ENCODE results near the gene INHBA.
A peak's percentile ranks its signal among the peaks of the same experiment; 100 is the strongest.

Gene INHBA

GRCh38 chr7:41698726-41699125, 4.2 kb downstream of the INHBA start:
- DNase-seq (ENCODE audit: low read depth), result no peak
- no peak overlapping the region for H3K4me3 ChIP-seq (ENCODE audit: low read depth, low read length)
- no peak for TF ChIP-seq CTCF (IDR thresholded peaks at IDR 0.05; ENCODE audit: insufficient read depth, low read depth, low read length, missing control alignments)

GRCh38 chr7:41698114-41698513, 4.8 kb downstream of the INHBA start:
- no peak for DNase-seq (ENCODE audit: low read depth)
- no peak for TF ChIP-seq CTCF (IDR thresholded peaks at IDR 0.05; ENCODE audit: insufficient read depth, low read depth, low read length, missing control alignments)
- no peak overlapping the region for H3K4me3 ChIP-seq (ENCODE audit: low read depth, low read length)

- no peak overlapping the region for H3K4me3 ChIP-seq (ENCODE audit: low read depth, low read length)
- peak; percentile 38 for DNase-seq (ENCODE audit: low read depth)
- peak; percentile 48 for TF ChIP-seq CTCF (IDR thresholded peaks at IDR 0.05; ENCODE audit: insufficient read depth, low read depth, low read length, missing control alignments)
These were observed 6.5 kb downstream of the INHBA start for GRCh38 chr7:41696323-41696916.

GRCh38 chr7:41695661-41696322, 7.1 kb downstream of the INHBA start:
- H3K4me3 ChIP-seq (ENCODE audit: low read depth, low read length), result no peak overlapping the region
- no peak for TF ChIP-seq CTCF (IDR thresholded peaks at IDR 0.05; ENCODE audit: insufficient read depth, low read depth, low read length, missing control alignments)
- no peak for DNase-seq (ENCODE audit: low read depth)

GRCh38 chr7:41694495-41694894, 8.4 kb downstream of the INHBA start:
- no peak overlapping the region for H3K4me3 ChIP-seq (ENCODE audit: low read depth, low read length)
- no peak for TF ChIP-seq CTCF (IDR thresholded peaks at IDR 0.05; ENCODE audit: insufficient read depth, low read depth, low read length, missing control alignments)

GRCh38 chr7:41693150-41693997, 9.5 kb downstream of the INHBA start:
- no peak for TF ChIP-seq CTCF (IDR thresholded peaks at IDR 0.05; ENCODE audit: insufficient read depth, low read depth, low read length, missing control alignments)

More at GRCh38 chr7:41694495-41694894, 8.4 kb downstream of the INHBA start:
- no peak for DNase-seq (ENCODE audit: low read depth)

More at GRCh38 chr7:41693150-41693997, 9.5 kb downstream of the INHBA start:
- no peak for DNase-seq (ENCODE audit: low read depth)
- no peak overlapping the region for H3K4me3 ChIP-seq (ENCODE audit: low read depth, low read length)
